ENCODE measurements around the gene SIKE1. TPM values are rescaled to one million over a fixed set of nuclear protein-coding genes. Genes with fewer than 3 reads are reported as not detected.

The SIKE1 gene
- polyA plus RNA-seq, 2 of the 4 experiments (the other 2 are of a cell fraction) = 17.8 to 28.7 TPM

DNA sequence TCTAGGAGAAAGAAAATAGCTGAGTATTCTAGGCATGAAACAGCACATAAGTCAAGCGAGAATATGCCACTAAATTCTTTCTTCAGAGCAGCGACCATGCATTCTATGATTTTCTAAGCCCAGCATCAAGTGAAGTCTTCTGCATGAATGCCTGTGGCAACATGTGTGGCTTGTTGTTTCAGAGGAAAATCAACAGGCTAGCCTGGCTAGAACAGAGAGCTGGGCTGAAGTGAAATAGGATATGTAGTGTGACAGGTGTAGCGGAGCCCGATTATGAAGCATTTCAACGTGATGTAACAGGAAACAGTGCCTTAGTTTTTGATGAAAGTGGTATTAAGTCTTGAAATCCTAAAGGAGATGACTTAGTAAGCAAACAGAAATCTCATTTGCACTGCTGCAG lies 29.7 kb downstream of the SIKE1 start:
- Histone ChIP-seq H3K4me2 (no peak overlapping the region), H3K27ac (no peak overlapping the region), H3K4me3 (no peak overlapping the region), H3K9me3 (no peaks in the 10 kb centered on the region), H3K4me1 (peaks cover 23% of the 10 kb centered on the region; the same call in 2 of the 3 replicates)
- CTCF ChIA-PET = interaction anchor here (1.2 kb wide), 1 partner anchor 9 kb away, joined by 3 read pairs; no protein-coding TSS in a partner anchor
- ATAC-seq (no peak), DNase-seq (ENCODE audit: low read depth in 1 of 2, low spot score in 1 of 2) (no peak), FAIRE-seq (no peak)
- POLR2A ChIA-PET = interaction anchor here (1.4 kb wide), 1 partner anchor 30 kb away, joined by 5 read pairs; the partner anchor contains the start of gene SIKE1
- TF ChIP-seq RCOR1 (IDR thresholded peaks at IDR 0.05; ENCODE audit: low read depth, low read length) = no peak
- 92% methylated on average over 5 of the region's 5 CpGs for WGBS (ENCODE audit: missing lambda C conversion rate)

GRCh38 chr1:114749835-114750234 lies 30.6 kb downstream of the SIKE1 start:
- Histone ChIP-seq H3K4me3 (no peak overlapping the region), H3K9me3 (no peaks in the 10 kb centered on the region), H3K27ac (no peak overlapping the region), H3K4me1 (peaks cover 14% of the 10 kb centered on the region; the same call in 2 of the 3 replicates), H3K4me2 (no peak overlapping the region)
- WGBS (ENCODE audit: missing lambda C conversion rate) = 92% methylated on average over 5 of the region's 5 CpGs
- DNase-seq (ENCODE audit: low read depth in 1 of 2, low spot score in 1 of 2) (no peak), ATAC-seq (no peak), FAIRE-seq (no peak)
- TF ChIP-seq, protein P1, sequence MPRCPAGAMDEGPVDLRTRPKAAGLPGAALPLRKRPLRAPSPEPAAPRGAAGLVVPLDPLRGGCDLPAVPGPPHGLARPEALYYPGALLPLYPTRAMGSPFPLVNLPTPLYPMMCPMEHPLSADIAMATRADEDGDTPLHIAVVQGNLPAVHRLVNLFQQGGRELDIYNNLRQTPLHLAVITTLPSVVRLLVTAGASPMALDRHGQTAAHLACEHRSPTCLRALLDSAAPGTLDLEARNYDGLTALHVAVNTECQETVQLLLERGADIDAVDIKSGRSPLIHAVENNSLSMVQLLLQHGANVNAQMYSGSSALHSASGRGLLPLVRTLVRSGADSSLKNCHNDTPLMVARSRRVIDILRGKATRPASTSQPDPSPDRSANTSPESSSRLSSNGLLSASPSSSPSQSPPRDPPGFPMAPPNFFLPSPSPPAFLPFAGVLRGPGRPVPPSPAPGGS (IDR thresholded peaks at IDR 0.05) = no peak
- TF ChIP-seq ZSCAN20 (CRISPR knock-in tag; IDR thresholded peaks at IDR 0.05) (no peak), RFX5 (IDR thresholded peaks at IDR 0.05) (no peak)
- POLR2A ChIA-PET = no interaction called here
- CTCF ChIA-PET = no interaction called here

DNA sequence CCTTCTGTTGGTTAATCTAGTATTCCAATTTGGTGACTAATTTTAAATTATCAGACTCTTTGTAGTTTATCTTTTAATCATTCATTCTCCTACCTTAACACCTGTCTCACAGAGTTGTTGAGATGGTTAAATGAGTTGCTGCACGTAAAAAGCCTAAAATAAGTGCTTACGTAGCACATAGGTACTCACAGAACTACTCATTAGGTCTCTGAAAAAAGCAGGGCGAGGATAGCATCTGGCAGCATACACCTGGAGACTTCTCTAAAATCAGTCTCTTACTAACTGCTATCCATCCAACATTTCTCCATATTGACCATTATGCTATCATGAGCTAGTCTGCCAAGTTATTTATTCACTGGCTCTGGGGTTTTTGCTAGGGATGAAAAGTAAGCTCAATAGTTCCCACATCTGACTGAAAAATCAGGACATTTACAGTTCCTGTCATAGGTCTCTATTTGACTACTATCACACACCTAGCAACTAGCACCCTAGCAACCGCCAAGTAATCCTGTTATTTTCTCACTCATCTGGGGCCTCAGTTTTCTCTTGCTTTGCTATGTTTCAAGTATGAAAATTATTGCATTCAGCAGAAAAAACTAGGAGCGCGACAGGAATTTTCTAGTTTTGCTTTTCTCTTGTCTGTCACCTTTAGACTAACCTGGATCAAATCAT lies 33.9 kb downstream of the SIKE1 start:
- 76% methylated on average over 6 of the region's 6 CpGs for WGBS (ENCODE audit: missing lambda C conversion rate)
- Histone ChIP-seq H3K4me1 (0 out of 3 replicates have a peak, but pooled peaks cover under 1% of the 10 kb centered on the region), H3K4me2 (no peak overlapping the region), H3K4me3 (no peak overlapping the region), H3K27ac (no peak overlapping the region), H3K9me3 (no peaks in the 10 kb centered on the region)
- FAIRE-seq (no peak), ATAC-seq (no peak), DNase-seq (ENCODE audit: low read depth in 1 of 2, low spot score in 1 of 2) (no peak)
- TF ChIP-seq, protein P2, sequence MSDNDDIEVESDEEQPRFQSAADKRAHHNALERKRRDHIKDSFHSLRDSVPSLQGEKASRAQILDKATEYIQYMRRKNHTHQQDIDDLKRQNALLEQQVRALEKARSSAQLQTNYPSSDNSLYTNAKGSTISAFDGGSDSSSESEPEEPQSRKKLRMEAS (IDR thresholded peaks at IDR 0.05) = no peak
- no peak for TF ChIP-seq EP300 (IDR thresholded peaks at IDR 0.05)
- TF ChIP-seq, protein P3, sequence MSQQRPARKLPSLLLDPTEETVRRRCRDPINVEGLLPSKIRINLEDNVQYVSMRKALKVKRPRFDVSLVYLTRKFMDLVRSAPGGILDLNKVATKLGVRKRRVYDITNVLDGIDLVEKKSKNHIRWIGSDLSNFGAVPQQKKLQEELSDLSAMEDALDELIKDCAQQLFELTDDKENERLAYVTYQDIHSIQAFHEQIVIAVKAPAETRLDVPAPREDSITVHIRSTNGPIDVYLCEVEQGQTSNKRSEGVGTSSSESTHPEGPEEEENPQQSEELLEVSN (IDR thresholded peaks at IDR 0.05; ENCODE audit: borderline replicate concordance, low read depth) = no peak
- TF ChIP-seq GATA3 (IDR thresholded peaks at IDR 0.05; ENCODE audit: borderline replicate concordance) = no peak
- TF ChIP-seq KDM1A (IDR thresholded peaks at IDR 0.05; ENCODE audit: low read depth) = no peak
- CTCF ChIA-PET = no interaction called here
- POLR2A ChIA-PET = no interaction called here

- no peak for ATAC-seq
- WGBS (ENCODE audit: missing lambda C conversion rate) = 85% methylated on average over 2 of the region's 2 CpGs
- ChIA-PET POLR2A (interaction anchor here (1.5 kb wide), 1 partner anchor 12 kb away, joined by 6 read pairs; the partner anchor contains the start of gene CSDE1), CTCF (no interaction called here)
- Histone ChIP-seq H3K4me1 (peaks cover 7% of the 10 kb centered on the region; the same call in 1 of the 3 replicates), H3K4me2 (no peak overlapping the region), H3K4me3 (no peak overlapping the region), H3K9me3 (no peaks in the 10 kb centered on the region), H3K27ac (no peak overlapping the region)
- no peak for FAIRE-seq
- TF ChIP-seq CEBPB (IDR thresholded peaks at IDR 0.05) = no peak
- TF ChIP-seq, protein P4, sequence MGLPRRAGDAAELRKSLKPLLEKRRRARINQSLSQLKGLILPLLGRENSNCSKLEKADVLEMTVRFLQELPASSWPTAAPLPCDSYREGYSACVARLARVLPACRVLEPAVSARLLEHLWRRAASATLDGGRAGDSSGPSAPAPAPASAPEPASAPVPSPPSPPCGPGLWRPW (IDR thresholded peaks at IDR 0.05) = no peak
- no peak for TF ChIP-seq NPAS2 (CRISPR knock-in tag; IDR thresholded peaks at IDR 0.05; ENCODE audit: borderline replicate concordance)
- TF ChIP-seq ESRRA (IDR thresholded peaks at IDR 0.05; ENCODE audit: borderline replicate concordance, low read length) = no peak
- no peak for TF ChIP-seq HOXA7 (CRISPR knock-in tag; IDR thresholded peaks at IDR 0.05)
- no peak for TF ChIP-seq FOSB (CRISPR knock-in tag; IDR thresholded peaks at IDR 0.05)
- no peak for TF ChIP-seq HDAC2 (IDR thresholded peaks at IDR 0.05)
- DNase-seq (ENCODE audit: low read depth in 1 of 2, low spot score in 1 of 2) = no peak
These were observed 35.2 kb downstream of the SIKE1 start for GRCh38 chr1:114745291-114745690.

All from A549 (cell line).